Activated CD4-positive, alpha-beta T cell treated with anti-CD3 and anti-CD28 coated beads, Interleukin-2, amount 10 ng/mL, durations not matched to agents 24 days and 14 days (primary cell): ENCODE data around the gene ZC3H10. TPM values are rescaled to one million over a fixed set of nuclear protein-coding genes. Genes with fewer than 3 reads are reported as not detected.

Experiments used
- DNase-seq: peaks from one replicate; pipeline ENCODE4 v3.0.0; 2022
- H3K27ac Mint-ChIP-seq: one replicate; pipeline ENCODE4 v1.8.0; 2022; ENCODE audit warnings: mild to moderate bottlenecking, mixed read lengths
- H3K27me3 Mint-ChIP-seq: one replicate; pipeline ENCODE4 v1.8.0; 2022; ENCODE audit warnings: mixed read lengths
- H3K36me3 Mint-ChIP-seq: one replicate; pipeline ENCODE4 v1.8.0; 2022; ENCODE audit warnings: low read depth, mild to moderate bottlenecking, mixed read lengths
- H3K4me1 Mint-ChIP-seq: one replicate; pipeline ENCODE4 v1.8.0; 2021; ENCODE audit warnings: mixed read lengths
- H3K4me3 Mint-ChIP-seq: one replicate; pipeline ENCODE4 v1.8.0; 2022; ENCODE audit warnings: mild to moderate bottlenecking, moderate library complexity, mixed read lengths
- H3K9me3 Mint-ChIP-seq: one replicate; pipeline ENCODE4 v1.8.0; 2021; ENCODE audit warnings: mixed read lengths
- intact Hi-C: fragments of 100-400 bp; cut with micrococcal nuclease; formaldehyde crosslinking; loops from one replicate; pipeline ENCODE4 v1.15.1; 2023
- total RNA-seq: library from RNA; stranded (reverse); gene quantifications from 2 replicates; pipeline ENCODE4 v1.2.3, GENCODE V29; 2022

ZC3H10 gene
- total RNA-seq, 1 donor from 2014 or later: 11.2 TPM

GRCh38 chr12:56165369-56165768 is 47.3 kb downstream of the ZC3H10 start:
- intact Hi-C loops: no loop called here
- H3K27ac Mint-ChIP-seq: peak overlapping the region; percentile 66
- no peak overlapping the region for H3K4me3 Mint-ChIP-seq
- H3K4me1 Mint-ChIP-seq: peaks cover 22% of the 10 kb centered on the region
- H3K27me3 Mint-ChIP-seq: no peaks in the 10 kb centered on the region
- H3K36me3 Mint-ChIP-seq: peaks cover 75% of the 10 kb centered on the region
- DNase-seq: no peak
- no peaks in the 10 kb centered on the region for H3K9me3 Mint-ChIP-seq

DNA sequence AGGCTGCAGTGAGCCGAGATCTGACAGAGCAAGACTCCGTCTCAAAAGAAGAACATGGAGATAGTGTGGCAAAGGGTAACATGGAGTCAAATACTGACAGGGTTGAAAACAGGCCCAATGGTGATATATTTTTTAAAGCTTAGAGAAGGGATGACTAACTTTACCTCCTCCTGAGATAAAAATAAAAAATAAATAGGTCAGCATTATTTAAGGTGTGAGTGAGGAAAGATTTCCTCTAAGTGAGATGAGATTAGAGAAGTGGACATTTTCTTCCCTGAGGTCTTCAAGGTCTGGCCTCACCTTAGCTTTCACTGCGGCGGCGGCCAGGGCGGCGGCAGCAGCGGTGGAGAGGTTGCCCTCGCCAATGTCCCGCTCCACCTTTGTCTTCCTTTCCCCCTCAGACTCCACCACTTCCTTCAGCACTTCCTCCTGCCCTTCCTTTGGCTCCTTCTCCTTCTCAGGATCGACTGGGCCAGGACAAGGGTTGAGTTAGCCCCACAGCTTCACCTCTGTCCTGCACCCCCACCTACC is 51.2 kb downstream of the ZC3H10 start:
- H3K27me3 Mint-ChIP-seq: no peaks in the 10 kb centered on the region
- peaks cover 5% of the 10 kb centered on the region for H3K4me1 Mint-ChIP-seq
- no peak overlapping the region for H3K4me3 Mint-ChIP-seq
- H3K36me3 Mint-ChIP-seq: peaks cover 77% of the 10 kb centered on the region
- intact Hi-C loops: no loop called here
- no peak for DNase-seq
- no peak overlapping the region for H3K27ac Mint-ChIP-seq
- no peaks in the 10 kb centered on the region for H3K9me3 Mint-ChIP-seq

DNA sequence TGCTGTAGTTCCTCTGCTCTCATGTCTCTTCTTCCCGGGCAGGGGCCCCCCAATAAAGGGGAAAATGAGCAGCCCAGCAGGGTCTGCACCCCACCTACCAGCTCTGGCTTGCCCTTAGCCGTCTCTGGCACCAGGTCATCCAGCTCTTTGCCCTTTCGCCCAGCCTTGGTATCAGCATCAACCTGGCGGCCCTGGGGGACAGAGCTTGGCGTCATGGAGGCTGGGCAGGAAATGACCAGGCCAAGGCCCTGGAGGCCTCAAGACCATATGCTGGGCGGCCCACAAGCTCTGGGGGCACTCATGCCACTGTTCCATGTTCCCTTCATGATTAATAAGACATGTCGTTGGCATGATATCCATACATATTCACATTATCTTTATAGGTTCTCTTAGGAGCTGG is 54.8 kb downstream of the ZC3H10 start:
- Mint-ChIP-seq H3K9me3 (no peaks in the 10 kb centered on the region), H3K4me3 (no peak overlapping the region), H3K27me3 (no peaks in the 10 kb centered on the region), H3K4me1 (peaks cover 5% of the 10 kb centered on the region), H3K27ac (no peak overlapping the region), H3K36me3 (peaks cover 77% of the 10 kb centered on the region)
- intact Hi-C loops: no loop called here
- no peak for DNase-seq

Other genes starting within 250 kb of the ZC3H10 start
- gene PYM1, start 190.4 kb upstream of the ZC3H10 start, total RNA-seq: 34.8 and 35.6 TPM in 2 replicates
- 355 and 365 TPM in 2 replicates for gene DGKA, start 187.1 kb upstream of the ZC3H10 start, total RNA-seq
- gene PMEL, start 152.2 kb upstream of the ZC3H10 start, total RNA-seq: not detected in 2 replicates
- 108 and 110 TPM in 2 replicates for gene CDK2, start 151.4 kb upstream of the ZC3H10 start, total RNA-seq
- 39.0 and 40.2 TPM in 2 replicates for gene RAB5B, start 144.2 kb upstream of the ZC3H10 start, total RNA-seq
- gene SUOX, start 121.0 kb upstream of the ZC3H10 start, total RNA-seq: 9.3 and 10.2 TPM in 2 replicates
- gene IKZF4, start 97.2 kb upstream of the ZC3H10 start, total RNA-seq: 24.3 and 26.1 TPM in 2 replicates
- gene RPS26, start 76.3 kb upstream of the ZC3H10 start, total RNA-seq: 40.5 and 46.3 TPM in 2 replicates
- gene ERBB3, start 38.1 kb upstream of the ZC3H10 start, total RNA-seq: 0.14 and 0.57 TPM in 2 replicates
- 453 and 472 TPM in 2 replicates for gene PA2G4, start 13.7 kb upstream of the ZC3H10 start, total RNA-seq
- 3,831 and 3,993 TPM in 2 replicates for gene RPL41, start 1.6 kb upstream of the ZC3H10 start, total RNA-seq
- gene ESYT1, start 10.0 kb downstream of the ZC3H10 start, total RNA-seq: 155 and 158 TPM in 2 replicates
- gene MYL6B, start 34.3 kb downstream of the ZC3H10 start, total RNA-seq: 63.3 and 68.9 TPM in 2 replicates
- gene MYL6, start 40.1 kb downstream of the ZC3H10 start, total RNA-seq: 717 and 752 TPM in 2 replicates
- 127 and 130 TPM in 2 replicates for gene SMARCC2, start 71.2 kb downstream of the ZC3H10 start, total RNA-seq
- 39.8 and 41.1 TPM in 2 replicates for gene RNF41, start 103.7 kb downstream of the ZC3H10 start, total RNA-seq
- gene NABP2, start 106.1 kb downstream of the ZC3H10 start, total RNA-seq: 94.7 and 96.0 TPM in 2 replicates
- 0.86 and 1.6 TPM in 2 replicates for gene SLC39A5, start 111.8 kb downstream of the ZC3H10 start, total RNA-seq
- 68.0 and 69.0 TPM in 2 replicates for gene ANKRD52, start 140.1 kb downstream of the ZC3H10 start, total RNA-seq
- 17.0 TPM in 2 replicates for gene COQ10A, start 148.7 kb downstream of the ZC3H10 start, total RNA-seq
- 311 and 317 TPM in 2 replicates for gene CS, start 182.1 kb downstream of the ZC3H10 start, total RNA-seq
- 165 and 169 TPM in 2 replicates for gene CNPY2, start 197.7 kb downstream of the ZC3H10 start, total RNA-seq
- gene PAN2, start 215.7 kb downstream of the ZC3H10 start, total RNA-seq: 31.3 and 34.7 TPM in 2 replicates
- 36.0 and 36.9 TPM in 2 replicates for gene IL23A, start 220.6 kb downstream of the ZC3H10 start, total RNA-seq
- gene STAT2, start 241.8 kb downstream of the ZC3H10 start, total RNA-seq: 64.9 and 68.4 TPM in 2 replicates
- not detected in 2 replicates for gene APOF, start 244.6 kb downstream of the ZC3H10 start, total RNA-seq